C4-2B (cell line): Measurements from ENCODE around the gene PZP.

Experiments
- ZFX ChIP-seq: fragments of 450-650 bp; IDR thresholded peaks from 2 replicates; pipeline ENCODE4 v1.6.1; 2017
- TF ChIP-seq, protein P1 (sequence below): fragments of 450-650 bp; conservative IDR thresholded peaks from 2 replicates; pipeline ENCODE4 v1.5.1; 2017; ENCODE audit warnings: mild to moderate bottlenecking

DNA sequence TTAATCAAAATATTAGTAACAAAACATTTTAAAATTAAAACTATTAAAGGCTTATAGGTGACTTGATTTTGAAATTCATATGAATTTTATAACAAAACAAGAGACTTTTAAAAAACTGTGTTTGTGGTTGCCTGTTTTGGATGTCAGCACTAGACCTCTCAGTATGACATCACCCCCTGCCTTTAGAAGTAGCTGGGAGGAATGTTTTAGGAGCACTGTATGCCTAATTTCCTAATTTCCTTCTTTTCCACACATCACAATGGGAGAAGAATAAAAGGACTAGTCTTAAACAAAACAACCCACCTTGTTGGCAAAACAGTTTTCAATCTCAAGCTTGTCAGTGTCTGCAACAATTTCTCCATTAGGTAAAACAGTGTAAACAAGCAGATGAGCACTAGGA lies 48.1 kb upstream of the PZP start:
- TF ChIP-seq, protein P1, sequence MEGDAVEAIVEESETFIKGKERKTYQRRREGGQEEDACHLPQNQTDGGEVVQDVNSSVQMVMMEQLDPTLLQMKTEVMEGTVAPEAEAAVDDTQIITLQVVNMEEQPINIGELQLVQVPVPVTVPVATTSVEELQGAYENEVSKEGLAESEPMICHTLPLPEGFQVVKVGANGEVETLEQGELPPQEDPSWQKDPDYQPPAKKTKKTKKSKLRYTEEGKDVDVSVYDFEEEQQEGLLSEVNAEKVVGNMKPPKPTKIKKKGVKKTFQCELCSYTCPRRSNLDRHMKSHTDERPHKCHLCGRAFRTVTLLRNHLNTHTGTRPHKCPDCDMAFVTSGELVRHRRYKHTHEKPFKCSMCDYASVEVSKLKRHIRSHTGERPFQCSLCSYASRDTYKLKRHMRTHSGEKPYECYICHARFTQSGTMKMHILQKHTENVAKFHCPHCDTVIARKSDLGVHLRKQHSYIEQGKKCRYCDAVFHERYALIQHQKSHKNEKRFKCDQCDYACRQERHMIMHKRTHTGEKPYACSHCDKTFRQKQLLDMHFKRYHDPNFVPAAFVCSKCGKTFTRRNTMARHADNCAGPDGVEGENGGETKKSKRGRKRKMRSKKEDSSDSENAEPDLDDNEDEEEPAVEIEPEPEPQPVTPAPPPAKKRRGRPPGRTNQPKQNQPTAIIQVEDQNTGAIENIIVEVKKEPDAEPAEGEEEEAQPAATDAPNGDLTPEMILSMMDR, result no peak
- TF ChIP-seq ZFX, result no peak
